Gastrocnemius medialis (tissue), 4 donors: ENCODE measurements around the gene GAGE1.
"Not testable (repeated sequence)": the region's sequence is repeated elsewhere in the genome, so short reads cannot be mapped to it uniquely, and the experiment has no call there.

ENCODE experiments used
- POLR2A ChIP-seq, 2 donors: fragments of 450-650 bp; IDR thresholded peaks; one replicate each; pipeline ENCODE4 v1.6.1; 2017; ENCODE audit warnings: antibody characterized with exemption in 2 of 2, mild to moderate bottlenecking in 2 of 2, moderate library complexity in 2 of 2
- TF ChIP-seq, protein P1 (sequence below), 5 experiments: fragments of 450-650 bp in 3 of 5; fragments of 200-600 bp in 2 of 5; sonication (generic) in 2 of 5; IDR thresholded peaks in 4 of 5; conservative IDR thresholded peaks in 1 of 5; 1 replicate in 4 of 5; 2 replicates in 1 of 5; pipeline ENCODE4 v1.5.1; 2016 to 2019; ENCODE audit warnings: antibody characterized with exemption in 5 of 5, mild to moderate bottlenecking in 3 of 5, moderate library complexity in 3 of 5

DNA sequence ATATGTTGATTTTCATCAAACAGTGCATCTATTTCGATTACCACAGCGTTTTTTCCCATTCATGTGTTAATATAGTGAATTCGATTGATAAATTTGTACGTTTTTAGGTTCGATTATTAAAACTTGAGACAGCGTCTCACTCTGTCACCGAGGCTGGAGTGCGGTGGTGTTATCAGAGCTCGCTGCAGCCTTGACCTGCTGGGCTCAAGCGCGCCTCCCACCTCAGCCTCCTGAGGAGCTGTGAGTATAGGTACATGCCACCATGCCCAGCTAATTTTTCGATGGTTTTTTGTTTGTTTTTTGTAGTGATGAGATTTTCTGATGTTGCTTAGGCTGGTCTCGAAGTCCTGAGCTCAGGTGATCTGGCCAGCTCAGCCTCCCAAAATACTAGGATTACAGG is 29.7 kb upstream of the GAGE1 start:
- TF ChIP-seq, protein P1, sequence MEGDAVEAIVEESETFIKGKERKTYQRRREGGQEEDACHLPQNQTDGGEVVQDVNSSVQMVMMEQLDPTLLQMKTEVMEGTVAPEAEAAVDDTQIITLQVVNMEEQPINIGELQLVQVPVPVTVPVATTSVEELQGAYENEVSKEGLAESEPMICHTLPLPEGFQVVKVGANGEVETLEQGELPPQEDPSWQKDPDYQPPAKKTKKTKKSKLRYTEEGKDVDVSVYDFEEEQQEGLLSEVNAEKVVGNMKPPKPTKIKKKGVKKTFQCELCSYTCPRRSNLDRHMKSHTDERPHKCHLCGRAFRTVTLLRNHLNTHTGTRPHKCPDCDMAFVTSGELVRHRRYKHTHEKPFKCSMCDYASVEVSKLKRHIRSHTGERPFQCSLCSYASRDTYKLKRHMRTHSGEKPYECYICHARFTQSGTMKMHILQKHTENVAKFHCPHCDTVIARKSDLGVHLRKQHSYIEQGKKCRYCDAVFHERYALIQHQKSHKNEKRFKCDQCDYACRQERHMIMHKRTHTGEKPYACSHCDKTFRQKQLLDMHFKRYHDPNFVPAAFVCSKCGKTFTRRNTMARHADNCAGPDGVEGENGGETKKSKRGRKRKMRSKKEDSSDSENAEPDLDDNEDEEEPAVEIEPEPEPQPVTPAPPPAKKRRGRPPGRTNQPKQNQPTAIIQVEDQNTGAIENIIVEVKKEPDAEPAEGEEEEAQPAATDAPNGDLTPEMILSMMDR (IDR thresholded peaks at IDR 0.05 in 4 of 5, conservative IDR thresholded peaks at IDR 0.05 in 1 of 5), result not testable (repeated sequence)
- not testable (repeated sequence) for TF ChIP-seq POLR2A (IDR thresholded peaks at IDR 0.05)
